Liver (tissue), 9 donors: Measurements from ENCODE around the gene AKT1S1. TPM values are rescaled to one million over a fixed set of nuclear protein-coding genes. Genes with fewer than 3 reads are reported as not detected.

Experiments
- DNase-seq: peaks from one replicate; pipeline ENCODE4 v3.0.0-alpha.2; 2017; ENCODE audit warnings: low spot score
- H3K27ac ChIP-seq, 2 donors: one replicate each; pipeline ENCODE4 v1.7.0; 2013; ENCODE audit warnings: inconsistent platforms in 2 of 2, low read length in 2 of 2, control low read depth in 1 of 2, low read depth in 1 of 2, mild to moderate bottlenecking in 1 of 2
- H3K27me3 ChIP-seq, 4 donors: one replicate each; pipeline versions ENCODE4 v1.6.1 to v1.7.0; 2013; ENCODE audit warnings: low read length in 3 of 4, inconsistent platforms in 1 of 4, mild to moderate bottlenecking in 1 of 4, moderate library complexity in 1 of 4; ENCODE audit not compliant: control insufficient read depth in 4 of 4, insufficient read depth in 4 of 4
- H3K36me3 ChIP-seq, 4 donors: one replicate each; pipeline versions ENCODE4 v1.6.1 to v1.7.0; 2013; ENCODE audit warnings: low read length in 3 of 4, mild to moderate bottlenecking in 3 of 4, low read depth in 1 of 4, moderate library complexity in 1 of 4; ENCODE audit not compliant: control insufficient read depth in 4 of 4, insufficient read depth in 3 of 4
- H3K4me1 ChIP-seq, 4 donors: one replicate each; pipeline versions ENCODE4 v1.6.1 to v1.7.0; 2013; ENCODE audit warnings: low read length in 3 of 4, mild to moderate bottlenecking in 3 of 4, moderate library complexity in 1 of 4; ENCODE audit not compliant: control insufficient read depth in 4 of 4, insufficient read depth in 4 of 4
- H3K4me3 ChIP-seq, 3 donors: one replicate each; pipeline versions ENCODE4 v1.6.1 to v1.7.0; 2013; ENCODE audit warnings: low read length in 3 of 3, control low read depth in 1 of 3, low read depth in 1 of 3, mild to moderate bottlenecking in 1 of 3
- H3K9ac ChIP-seq, 2 donors: one replicate each; pipeline ENCODE4 v1.7.0; 2013; ENCODE audit warnings: low read length in 2 of 2, mild to moderate bottlenecking in 2 of 2, moderate library complexity in 2 of 2, control low read depth in 1 of 2, low read depth in 1 of 2
- H3K9me3 ChIP-seq, 4 donors: one replicate each; pipeline versions ENCODE4 v1.6.1 to v1.7.0; 2013; ENCODE audit warnings: low read length in 3 of 4; ENCODE audit not compliant: control insufficient read depth in 4 of 4
- CTCF ChIP-seq: fragments of 150-350 bp; IDR thresholded peaks from 2 replicates; pipeline ENCODE4 v1.5.1; 2017; ENCODE audit warnings: improper control_type of control experiment, low read depth, low read length; ENCODE audit not compliant: missing input control
- EGR1 ChIP-seq, 2 donors: IDR thresholded peaks; 2 replicates each; pipeline ENCODE4 v1.6.1; 2016 to 2018; ENCODE audit warnings: antibody characterized with exemption in 2 of 2, low read depth in 2 of 2
- FOXA1 ChIP-seq: IDR thresholded peaks from 2 replicates; pipeline ENCODE4 v1.6.1; 2016; ENCODE audit warnings: antibody characterized with exemption
- FOXA2 ChIP-seq: IDR thresholded peaks from 2 replicates; pipeline ENCODE4 v1.6.1; 2016; ENCODE audit warnings: antibody characterized with exemption
- GABPA ChIP-seq, 2 donors: IDR thresholded peaks in 1 of 2; conservative IDR thresholded peaks in 1 of 2; 2 replicates each; pipeline ENCODE4 v1.6.1; 2016; ENCODE audit warnings: antibody characterized with exemption in 2 of 2, mild to moderate bottlenecking in 1 of 2, moderate library complexity in 1 of 2
- HNF4A ChIP-seq, 2 donors: conservative IDR thresholded peaks; 2 replicates each; pipeline ENCODE4 v1.6.1; 2016; ENCODE audit warnings: antibody characterized with exemption in 2 of 2, mild to moderate bottlenecking in 2 of 2
- HNF4G ChIP-seq: IDR thresholded peaks from 2 replicates; pipeline ENCODE4 v1.6.1; 2016; ENCODE audit warnings: antibody characterized with exemption
- JUND ChIP-seq, 2 donors: IDR thresholded peaks; 2 replicates each; pipeline ENCODE4 v1.6.1; 2016; ENCODE audit warnings: antibody characterized with exemption in 2 of 2
- NR2F2 ChIP-seq: IDR thresholded peaks from 2 replicates; pipeline ENCODE4 v1.6.1; 2016; ENCODE audit warnings: antibody characterized with exemption
- RAD21 ChIP-seq, 2 donors: IDR thresholded peaks; 2 replicates each; pipeline ENCODE4 v1.6.1; 2016; ENCODE audit warnings: antibody characterized with exemption in 2 of 2, mild to moderate bottlenecking in 2 of 2
- REST ChIP-seq: IDR thresholded peaks from 2 replicates; pipeline ENCODE4 v1.6.1; 2016; ENCODE audit warnings: antibody characterized with exemption, mild to moderate bottlenecking
- RXRA ChIP-seq, 2 donors: IDR thresholded peaks; 2 replicates each; pipeline ENCODE4 v1.6.1; 2017 to 2018; ENCODE audit warnings: antibody characterized with exemption in 2 of 2, mild to moderate bottlenecking in 1 of 2
- SP1 ChIP-seq: IDR thresholded peaks from 2 replicates; pipeline ENCODE4 v1.6.1; 2018; ENCODE audit warnings: antibody characterized with exemption, mild to moderate bottlenecking
- TAF1 ChIP-seq: conservative IDR thresholded peaks from 2 replicates; pipeline ENCODE4 v1.6.1; 2016; ENCODE audit warnings: antibody characterized with exemption, mild to moderate bottlenecking
- YY1 ChIP-seq: IDR thresholded peaks from 2 replicates; pipeline ENCODE4 v1.6.1; 2016; ENCODE audit warnings: antibody characterized with exemption, mild to moderate bottlenecking
- ZBTB33 ChIP-seq: IDR thresholded peaks from 2 replicates; pipeline ENCODE4 v1.6.1; 2016; ENCODE audit warnings: antibody characterized with exemption
- WGBS: extraction: QIAGEN DNeasy Blood & Tissue Kit; methylation state at CpG from one replicate; pipeline ENCODE4 v1.1.7; 2013; 5-methylcytosine and 5-hydroxymethylcytosine counted together
- polyA plus RNA-seq, 2 donors: library from polyadenylated mRNA; stranded (reverse) in 1 of 2; unstranded in 1 of 2; fragments of 200-250 nt in 1 of 2; fragments of >200 nt in 1 of 2; fragmentation: Nextera tagmentation in 1 of 2; extraction: Ambion mirVana in 1 of 2; gene quantifications; one replicate each; pipeline versions ENCODE4 v1.2.1 to v1.2.3, GENCODE V29; 2013 to 2015
- total RNA-seq, 2 donors: library from RNA; depleted of rRNA; stranded (reverse); fragments of >200 nt; gene quantifications; one replicate each; pipeline ENCODE4 v1.2.3, GENCODE V29; 2014
- TF ChIP-seq, protein P1 (sequence below): IDR thresholded peaks from 2 replicates; pipeline ENCODE4 v1.6.1; 2016; ENCODE audit warnings: antibody characterized with exemption
- TF ChIP-seq, protein P2 (sequence below): IDR thresholded peaks from 2 replicates; pipeline ENCODE4 v1.6.1; 2016; ENCODE audit warnings: antibody characterized with exemption
- donor health status: healthy.
- donor health status: healthy.
- donor health status: healthy.
- donor health status: healthy.
- donor health status: healthy.

AKT1S1 gene
- total and polyA plus RNA-seq, 4 donors = 6.8 to 43.9 (median 12.9) TPM

DNA sequence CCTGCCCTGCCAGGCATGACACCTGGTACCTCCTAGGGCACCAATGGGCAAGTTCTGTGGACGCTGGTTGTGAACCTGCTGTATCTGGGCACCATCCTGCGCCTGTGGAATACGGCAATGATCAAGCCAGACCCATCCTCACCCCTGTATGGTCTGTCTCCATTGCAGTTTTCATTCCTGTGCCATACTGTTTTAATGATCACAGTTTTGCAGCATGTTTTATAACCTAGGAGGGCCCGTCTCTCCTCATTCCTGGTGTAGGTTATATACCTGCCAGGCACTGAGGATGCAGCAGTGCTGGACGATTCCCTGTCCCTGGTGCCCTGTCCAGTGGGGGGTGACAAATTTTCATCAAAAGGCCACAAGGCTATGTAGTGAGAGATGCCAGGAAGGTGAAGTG is 5.9 kb upstream of the AKT1S1 start:
- H3K9me3 ChIP-seq = no peaks in the 10 kb centered on the region
- WGBS = 96% methylated on average over 5 of the region's 5 CpGs
- H3K4me1 ChIP-seq = peaks cover 0 to 20% (median 12%) of the 10 kb centered on the region in 4 donors
- no peaks in the 10 kb centered on the region for H3K27me3 ChIP-seq
- TF ChIP-seq FOXA1 (no peak), JUND (IDR thresholded peaks at IDR 0.05) (no peak), HNF4A (conservative IDR thresholded peaks at IDR 0.05) (no peak), CTCF (no peak), SP1 (no peak), EGR1 (IDR thresholded peaks at IDR 0.05; ENCODE audit: low read depth in 2 of 2) (no peak), RAD21 (IDR thresholded peaks at IDR 0.05) (no peak), NR2F2 (no peak), ZBTB33 (no peak), REST (no peak), GABPA (IDR thresholded peaks at IDR 0.05 in 1 of 2, conservative IDR thresholded peaks at IDR 0.05 in 1 of 2) (no peak), HNF4G (no peak), YY1 (no peak), FOXA2 (no peak), TAF1 (no peak), RXRA (IDR thresholded peaks at IDR 0.05) (no peak)
- TF ChIP-seq, protein P1, sequence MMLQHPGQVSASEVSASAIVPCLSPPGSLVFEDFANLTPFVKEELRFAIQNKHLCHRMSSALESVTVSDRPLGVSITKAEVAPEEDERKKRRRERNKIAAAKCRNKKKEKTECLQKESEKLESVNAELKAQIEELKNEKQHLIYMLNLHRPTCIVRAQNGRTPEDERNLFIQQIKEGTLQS = no peak
- TF ChIP-seq, protein P2, sequence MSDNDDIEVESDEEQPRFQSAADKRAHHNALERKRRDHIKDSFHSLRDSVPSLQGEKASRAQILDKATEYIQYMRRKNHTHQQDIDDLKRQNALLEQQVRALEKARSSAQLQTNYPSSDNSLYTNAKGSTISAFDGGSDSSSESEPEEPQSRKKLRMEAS = no peak
- DNase-seq = no peak
- H3K9ac ChIP-seq = no peak overlapping the region
- H3K27ac ChIP-seq = no peak overlapping the region
- H3K4me3 ChIP-seq = no peak overlapping the region
- peaks cover 42 to 57% (median 49%) of the 10 kb centered on the region in 4 donors for H3K36me3 ChIP-seq
